Colon (tissue), 2 donors: ENCODE measurements around the gene CENPC.
"Not testable (repeated sequence)": the region's sequence is repeated elsewhere in the genome, so short reads cannot be mapped to it uniquely, and the experiment has no call there.

ENCODE experiments used
- FAIRE-seq: peaks from 2 replicates; lab custom pipeline; 2012; peaks lifted over from hg19 to GRCh38; lab: Jason Lieb, UNC
- donor health status: control.
- donor health status: control.

CENPC gene

DNA sequence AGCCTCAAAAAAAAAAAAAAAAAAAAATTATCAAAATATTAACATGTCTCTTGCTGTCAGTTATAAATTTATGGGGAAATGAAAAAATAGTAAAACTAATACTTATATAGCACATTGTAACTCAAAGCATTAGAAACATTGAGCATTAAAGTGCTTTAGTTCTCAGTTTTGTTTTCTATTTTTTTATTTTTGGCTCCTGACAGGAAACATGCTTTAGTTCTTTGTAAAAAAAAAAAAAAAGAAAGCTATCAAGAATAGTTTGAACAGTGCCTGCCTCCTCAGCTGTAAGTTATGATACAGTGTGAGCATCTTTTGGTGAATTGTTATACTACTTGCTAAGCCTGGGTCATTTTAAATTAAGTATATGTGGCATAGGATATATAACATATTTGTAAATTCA lies 5.1 kb upstream of the CENPC start:
- peak; percentile 24 for FAIRE-seq

DNA sequence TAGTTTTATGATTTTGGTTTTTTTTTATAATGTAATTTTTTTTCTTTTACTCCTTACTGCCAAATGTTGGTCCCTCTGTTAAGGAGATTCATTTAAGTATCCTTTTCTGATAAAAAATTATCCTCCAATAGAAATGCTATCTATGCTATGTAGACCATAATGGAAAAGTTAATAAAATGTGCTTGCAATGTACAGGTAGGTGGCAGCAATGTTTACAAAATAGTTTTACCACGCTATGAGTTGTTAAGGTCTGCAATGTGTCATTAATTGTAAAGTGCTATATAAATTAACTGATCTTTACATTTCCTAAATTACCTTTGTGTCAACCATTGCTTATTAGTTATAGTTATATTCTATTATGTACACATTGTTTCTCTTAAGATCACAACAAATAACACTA lies 3.8 kb upstream of the CENPC start:
- no peak for FAIRE-seq

DNA sequence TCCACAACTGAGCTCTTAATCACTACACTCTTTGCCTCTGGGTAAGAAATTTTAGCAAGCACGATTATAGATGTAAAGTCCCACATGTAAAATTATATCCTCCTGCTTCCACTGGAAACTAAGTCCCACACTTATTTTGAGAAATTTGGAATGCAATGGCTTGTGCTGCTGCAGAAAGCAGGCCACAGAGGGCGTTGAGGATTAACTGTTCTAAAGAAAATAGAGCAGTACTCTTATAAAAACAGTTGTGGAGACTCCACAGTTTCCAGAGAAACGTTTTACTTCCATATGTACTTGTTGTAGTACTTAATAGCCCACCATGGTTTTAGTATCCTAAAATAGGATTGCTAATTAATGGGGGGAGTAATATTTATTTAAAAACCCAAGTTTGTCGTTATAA lies 1.7 kb upstream of the CENPC start:
- FAIRE-seq, result no peak

DNA sequence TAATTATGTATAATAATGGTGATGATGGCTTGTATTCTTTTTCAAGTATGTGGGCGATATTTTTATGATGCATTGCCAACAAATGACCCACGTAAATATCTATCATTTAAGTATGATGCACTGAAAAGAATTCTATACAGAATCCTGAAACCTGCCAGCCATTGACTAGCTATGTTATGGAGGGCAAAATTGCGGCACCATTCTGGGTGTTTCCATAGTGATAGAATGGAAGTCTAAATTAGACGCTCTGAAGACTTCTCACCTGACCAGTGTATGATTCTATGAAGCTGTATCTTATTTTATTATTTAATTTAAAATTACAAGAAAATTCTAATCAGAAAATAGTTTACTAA lies 677 bp upstream of the CENPC start:
- no peak for FAIRE-seq

DNA sequence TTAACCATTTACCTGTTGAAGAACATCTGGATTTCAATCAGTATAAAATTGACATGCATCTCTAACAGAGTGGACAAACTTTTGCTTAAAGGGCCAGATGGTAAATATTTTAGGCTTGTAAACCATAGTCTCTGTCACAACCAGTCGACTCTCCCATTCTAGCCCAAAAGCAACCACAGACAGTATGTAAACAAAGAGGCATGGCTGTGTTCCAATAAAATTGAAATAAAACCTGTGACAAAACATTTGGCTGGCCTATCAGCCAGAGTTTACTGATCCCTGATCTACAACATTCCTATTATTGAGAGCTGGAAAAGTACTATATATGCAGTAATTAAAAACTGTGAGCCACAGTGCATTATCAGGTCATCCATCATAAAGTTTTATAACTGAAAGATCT lies 3.2 kb downstream of the CENPC start:
- no peak for FAIRE-seq

DNA sequence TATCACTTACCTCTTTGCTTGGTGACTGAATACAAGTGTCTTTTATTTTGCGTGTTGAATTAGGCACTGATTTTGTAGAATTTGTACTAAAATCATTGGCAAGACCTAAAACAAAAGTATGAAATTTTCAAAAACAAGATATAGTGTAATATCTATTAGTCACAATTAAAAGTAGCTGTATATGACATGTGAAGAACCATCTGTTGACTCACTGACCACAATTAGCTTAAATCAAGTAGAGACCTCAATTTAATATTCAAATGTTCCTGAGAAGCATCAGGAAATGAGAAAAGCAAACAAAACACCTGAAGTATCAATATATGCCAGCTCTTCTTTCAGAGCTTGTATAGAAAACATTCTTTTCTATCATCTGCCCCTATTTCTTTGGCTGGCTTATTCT lies 5.5 kb downstream of the CENPC start:
- peak; percentile 18 for FAIRE-seq

DNA sequence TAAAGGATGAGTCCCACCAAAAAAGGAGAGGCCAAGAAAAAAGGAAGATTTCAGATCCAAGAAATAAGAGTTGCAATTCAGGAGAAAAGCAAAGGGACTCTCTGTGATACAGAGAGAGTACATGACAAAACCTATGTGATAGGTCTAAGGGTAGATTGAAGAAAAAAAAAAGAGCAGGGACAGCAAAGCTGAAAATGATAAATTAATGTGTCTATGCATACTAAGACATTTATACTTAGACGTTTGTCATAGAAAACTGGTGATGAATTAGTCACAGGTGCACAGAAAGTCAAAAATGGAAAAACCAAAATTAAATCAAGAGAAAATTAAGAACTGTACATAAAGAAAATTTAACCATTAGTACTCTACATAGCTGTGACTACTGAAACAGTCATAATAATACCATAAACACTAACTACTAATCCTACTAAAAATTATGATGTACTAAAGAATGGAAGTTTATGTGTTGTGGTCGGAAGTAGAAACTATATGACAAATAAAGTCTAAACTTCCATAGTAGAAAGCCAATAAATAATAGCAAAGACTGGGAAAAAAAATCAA lies 9.9 kb downstream of the CENPC start:
- peak; percentile 14 for FAIRE-seq

DNA sequence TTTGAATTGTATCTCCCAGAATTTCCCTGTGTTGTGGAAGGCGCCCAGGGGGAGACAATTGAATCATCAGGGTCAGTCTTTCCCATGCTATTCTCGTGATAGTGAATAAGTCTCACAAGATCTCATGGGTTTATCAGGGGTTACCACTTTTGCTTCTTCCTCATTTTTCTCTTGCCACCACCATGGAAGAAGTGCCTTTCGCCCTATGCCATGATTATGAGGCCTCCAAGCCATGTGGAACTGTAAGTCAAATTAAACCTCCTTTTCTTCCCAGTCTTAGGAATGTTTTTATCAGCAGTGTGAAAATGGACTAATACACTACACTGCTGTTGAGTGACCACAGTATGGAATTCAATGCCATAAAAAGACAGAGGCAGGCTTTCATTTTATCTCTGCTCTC lies 12.2 kb downstream of the CENPC start:
- no peak for FAIRE-seq

DNA sequence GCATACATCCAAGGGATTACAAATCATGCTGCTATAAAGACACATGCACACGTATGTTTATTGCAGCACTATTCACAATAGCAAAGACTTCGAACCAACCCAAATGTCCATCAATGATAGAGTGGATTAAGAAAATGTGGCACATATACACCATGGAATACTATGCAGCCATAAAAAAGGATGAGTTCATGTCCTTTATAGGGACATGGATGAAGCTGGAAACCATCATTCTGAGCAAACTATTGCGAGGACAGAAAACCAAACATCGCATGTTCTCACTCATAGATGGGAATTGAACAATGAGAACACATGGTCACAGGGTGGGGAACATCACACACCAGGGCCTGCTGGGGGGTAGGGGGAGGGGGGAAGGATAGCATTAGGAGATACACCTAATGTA lies 12.9 kb downstream of the CENPC start:
- FAIRE-seq, result not testable (repeated sequence)

DNA sequence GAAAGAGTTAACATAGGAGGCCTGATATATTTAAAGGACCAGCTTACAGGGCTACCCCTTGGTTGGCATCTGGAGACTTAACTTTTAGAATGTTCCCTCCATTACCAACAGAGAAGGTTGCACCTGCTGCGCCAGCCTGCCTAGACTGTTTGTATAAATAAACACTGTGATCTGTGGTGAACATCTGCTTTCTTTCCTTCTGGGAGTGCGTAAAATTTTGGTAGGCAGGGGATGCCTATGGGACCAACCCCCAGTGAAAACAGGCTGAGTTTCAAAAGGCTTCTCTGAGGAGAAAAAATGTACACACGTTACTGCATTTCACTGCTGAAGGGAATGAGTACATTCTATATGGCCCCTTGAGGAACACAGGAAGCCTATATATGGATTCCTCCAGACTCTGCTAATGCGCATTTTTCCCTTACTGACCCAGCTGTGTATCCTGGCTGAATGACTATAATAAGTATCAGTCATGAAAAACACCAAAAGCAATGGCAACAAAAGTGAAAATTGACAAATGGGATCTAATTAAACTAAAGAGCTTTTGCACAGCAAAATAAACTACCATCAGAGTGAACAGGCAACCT lies 13.8 kb downstream of the CENPC start:
- FAIRE-seq, result no peak

DNA sequence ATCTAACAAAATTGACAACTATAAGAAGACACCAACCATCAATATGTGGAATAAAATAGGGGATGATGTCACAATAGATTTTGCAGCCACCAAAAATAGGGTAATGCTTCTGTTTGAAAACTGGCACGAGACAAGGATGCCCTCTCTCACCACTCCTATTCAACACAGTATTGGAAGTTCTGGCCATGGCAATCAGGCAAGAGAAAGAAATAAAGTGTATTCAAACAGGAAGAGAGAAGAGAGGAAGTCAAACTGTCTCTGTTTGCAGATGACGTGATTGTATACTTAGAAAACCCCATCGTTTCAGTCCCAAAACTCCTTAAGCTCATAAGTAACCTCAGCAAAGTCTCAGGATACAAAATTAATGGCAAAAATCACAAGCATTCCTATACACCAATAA lies 21.2 kb downstream of the CENPC start:
- not testable (repeated sequence) for FAIRE-seq

DNA sequence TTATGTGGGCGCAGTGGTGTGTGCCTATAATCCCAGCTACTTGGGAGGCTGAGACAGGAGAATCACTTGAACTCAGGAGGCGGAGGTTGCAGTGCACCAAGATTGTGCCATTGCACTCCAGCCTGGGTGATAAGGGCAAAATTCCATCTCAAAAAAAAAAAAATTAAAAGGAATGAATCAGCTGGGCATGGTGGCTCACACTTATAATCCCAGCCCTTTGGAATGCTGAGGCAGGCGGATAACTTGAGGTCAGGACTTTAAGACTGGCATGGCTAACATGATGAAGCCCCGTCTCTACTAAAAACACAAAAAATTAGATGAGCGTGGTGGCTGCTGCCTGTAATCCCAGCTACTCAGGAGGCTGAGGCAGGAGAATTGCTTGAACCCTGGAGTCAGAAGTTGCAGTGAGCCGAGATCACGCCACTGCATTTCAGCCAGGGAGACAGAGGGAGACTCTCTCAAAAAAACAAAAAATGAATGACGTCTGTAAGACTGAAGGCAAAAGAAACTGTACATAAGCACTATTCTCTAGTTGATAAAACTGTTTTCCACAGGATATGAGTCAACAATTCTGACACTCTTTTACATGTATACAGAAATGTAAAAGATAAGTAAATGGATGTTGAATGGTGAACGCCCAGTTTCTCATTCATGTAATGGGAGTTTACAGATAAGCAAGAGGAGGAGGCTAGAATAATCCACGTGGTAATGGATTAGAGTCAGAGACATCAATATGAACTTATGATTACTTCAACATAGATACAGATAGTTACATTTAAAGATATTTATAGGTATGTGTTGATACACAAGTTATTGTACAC lies 22.2 kb downstream of the CENPC start:
- FAIRE-seq, result no peak

DNA sequence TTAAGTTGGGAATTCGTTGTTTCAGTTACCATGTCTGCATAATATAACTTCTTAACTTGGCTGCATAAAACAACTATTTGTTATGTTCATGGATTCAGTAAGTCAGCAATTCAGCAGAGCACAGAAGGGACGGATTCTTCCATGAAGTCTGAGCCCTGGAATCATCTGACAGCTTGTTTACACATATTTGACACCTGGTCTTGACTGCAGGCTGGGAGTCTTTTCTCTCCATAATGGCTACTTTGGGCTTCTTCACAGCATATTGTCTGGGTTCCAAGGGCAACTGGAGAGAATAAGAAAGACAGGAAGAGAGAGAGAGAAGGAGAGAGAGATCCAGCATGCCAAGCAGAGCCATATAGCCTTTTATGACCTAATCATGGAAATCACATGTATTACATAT lies 23.1 kb downstream of the CENPC start:
- no peak for FAIRE-seq

DNA sequence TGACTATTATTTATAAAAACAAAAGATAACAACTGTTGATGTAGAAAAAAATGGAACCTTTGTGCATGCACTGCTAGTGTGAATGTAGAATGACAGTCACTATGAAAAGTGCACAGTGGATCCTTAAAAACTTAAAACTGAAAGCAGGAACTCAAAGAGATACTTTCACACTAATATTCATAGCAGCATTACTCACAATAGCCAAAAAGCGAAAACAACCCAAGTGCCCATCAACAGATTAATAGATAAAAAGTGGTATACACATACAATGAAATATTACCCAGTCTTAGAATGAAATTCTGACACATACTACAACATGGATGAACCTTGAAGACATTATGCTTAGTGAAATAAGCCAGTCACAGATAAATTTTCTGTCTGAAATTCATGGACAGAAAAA lies 23.8 kb downstream of the CENPC start:
- no peak for FAIRE-seq

DNA sequence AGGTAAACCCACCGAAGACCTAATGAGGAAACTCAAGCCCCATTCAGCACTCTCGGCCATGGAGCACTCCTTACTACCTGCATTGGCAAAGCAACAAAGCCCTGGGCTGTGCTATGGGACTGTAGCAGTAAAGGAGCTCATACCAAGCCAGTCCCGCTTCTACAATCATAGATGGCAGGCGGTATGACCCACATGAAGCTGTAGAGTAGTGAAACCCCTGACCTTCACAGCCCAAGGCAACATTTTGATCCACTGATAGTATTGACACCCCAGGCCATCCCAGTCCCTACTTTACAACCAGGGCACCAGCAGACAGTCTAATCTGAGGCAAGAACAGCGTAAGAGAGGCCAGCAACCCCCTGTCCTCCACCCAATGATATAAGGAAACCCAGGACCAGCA lies 25.2 kb downstream of the CENPC start:
- FAIRE-seq, result no peak

DNA sequence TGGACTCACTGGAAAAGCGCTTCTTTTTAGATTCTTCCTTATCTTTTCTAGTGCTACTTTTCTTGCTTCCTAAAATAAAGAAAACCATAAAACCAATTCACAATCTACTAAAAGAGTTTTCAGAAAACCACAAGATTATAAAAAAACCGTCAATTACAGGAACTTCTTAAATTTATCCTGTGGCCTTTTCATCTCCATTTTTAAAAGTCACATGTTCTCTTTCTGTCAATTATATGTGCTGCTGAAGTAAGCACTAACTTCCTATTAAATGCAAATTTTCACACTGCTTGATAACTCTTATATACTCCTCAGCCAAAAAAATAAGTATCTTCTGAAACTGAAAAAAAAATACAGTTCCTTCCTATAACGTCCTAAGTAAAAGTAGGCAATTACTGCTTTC lies 32.8 kb downstream of the CENPC start:
- no peak for FAIRE-seq

DNA sequence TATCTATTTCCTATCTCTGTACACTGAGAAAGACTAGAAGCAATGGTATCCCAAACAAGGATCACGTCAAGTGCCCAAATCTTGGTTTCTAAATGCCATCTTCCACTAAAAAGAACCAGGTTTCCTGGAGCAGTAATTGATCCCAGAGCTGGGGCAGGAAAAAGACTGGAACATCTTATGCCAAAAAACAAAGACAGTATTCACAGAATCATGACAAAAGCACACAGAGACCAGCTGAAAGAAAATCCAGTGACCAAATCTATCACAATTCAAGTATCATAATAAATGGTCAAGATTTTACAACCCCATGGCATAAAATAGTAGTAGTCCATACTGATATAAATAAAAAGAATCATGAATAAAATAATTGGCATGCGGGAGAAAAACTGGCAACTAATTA lies 44.9 kb downstream of the CENPC start:
- no peak for FAIRE-seq

DNA sequence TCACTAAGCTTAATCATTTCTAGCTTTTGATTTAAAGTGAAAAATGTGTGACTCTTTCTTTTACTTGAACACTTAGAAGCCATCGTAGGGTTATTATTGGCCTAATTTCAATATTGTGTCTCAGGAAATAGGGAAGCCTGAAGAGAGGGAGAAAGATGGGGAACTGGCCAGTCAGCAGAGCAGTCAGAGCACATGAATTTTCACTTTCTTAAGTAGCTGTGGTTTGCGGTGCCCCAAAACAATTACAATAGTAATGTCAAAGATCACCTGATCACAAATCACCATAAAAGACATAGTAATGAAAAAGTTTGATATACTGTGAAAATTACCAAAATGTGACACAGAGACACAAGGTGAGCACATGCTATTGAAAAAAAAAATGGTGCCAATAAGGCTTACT lies 45.5 kb downstream of the CENPC start:
- FAIRE-seq, result no peak

DNA sequence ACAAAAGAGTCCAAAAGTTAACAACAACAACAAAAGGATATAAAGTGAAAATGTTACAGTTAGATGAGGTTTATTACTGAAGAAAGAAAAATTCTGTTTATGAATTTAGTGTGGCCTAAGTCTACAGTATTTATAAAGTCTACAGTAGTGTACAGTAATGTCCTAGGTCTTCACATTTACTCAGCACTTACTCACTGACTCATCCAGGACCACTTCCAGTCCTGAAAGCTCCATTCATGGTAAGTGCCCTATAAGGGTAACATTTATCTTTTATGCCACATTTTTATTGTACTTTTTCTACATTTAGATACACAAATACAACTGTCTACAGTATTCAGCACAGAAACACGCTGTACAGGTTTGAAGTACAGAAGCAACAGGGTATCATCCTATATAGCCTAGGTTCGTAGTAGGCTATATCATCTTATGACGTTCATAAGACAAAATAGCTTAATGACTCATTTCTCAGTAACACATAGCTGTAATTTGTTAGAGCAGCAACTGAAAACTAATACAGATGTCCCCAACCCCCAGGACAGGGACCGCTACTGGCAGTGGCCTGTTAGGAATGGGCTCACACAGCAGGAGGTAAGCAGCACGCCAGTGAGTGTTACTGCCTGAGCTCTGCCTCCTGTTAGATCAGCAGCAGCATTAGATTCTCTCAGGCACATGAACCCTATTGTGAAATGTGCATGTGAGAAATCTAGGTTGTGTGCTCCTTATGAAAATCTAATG lies 61.3 kb downstream of the CENPC start:
- no peak for FAIRE-seq

DNA sequence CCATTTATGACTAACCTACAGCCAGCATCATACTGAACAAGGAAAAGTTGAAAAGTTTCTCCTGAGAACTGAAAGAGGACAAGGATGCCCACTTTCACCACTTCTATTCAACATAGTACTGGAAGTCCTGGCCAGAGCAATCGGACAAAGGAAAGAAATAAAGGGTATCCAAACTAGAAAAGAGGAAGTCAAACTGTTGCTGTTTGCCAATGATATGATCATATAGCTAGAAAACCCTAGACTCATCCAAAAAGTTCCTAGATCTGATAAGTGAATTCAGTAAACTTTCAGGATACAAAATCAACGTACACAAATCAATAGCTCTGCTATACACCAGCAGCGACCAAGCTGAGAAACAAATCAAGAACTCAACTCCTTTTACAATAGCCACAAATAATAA lies 64.5 kb downstream of the CENPC start:
- FAIRE-seq, result no peak

DNA sequence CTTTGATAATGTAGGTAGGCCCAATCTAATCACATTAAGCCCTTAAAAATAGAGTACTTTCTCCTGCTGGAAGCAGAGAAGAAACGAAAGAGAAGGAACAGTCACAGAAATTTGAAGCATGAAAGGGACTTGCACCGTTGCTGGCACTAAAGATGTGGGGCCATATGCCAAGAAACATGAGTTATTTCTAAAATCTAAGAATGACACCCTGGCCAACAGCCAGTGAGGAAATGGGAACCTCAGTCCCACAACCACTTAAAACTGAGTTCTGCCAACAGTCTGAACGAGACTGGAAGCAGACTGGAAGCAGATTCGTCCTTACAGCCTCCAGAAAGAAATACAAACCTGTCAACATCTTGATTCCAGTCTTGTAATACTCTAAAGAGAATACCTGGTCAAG lies 70.1 kb downstream of the CENPC start:
- no peak for FAIRE-seq

DNA sequence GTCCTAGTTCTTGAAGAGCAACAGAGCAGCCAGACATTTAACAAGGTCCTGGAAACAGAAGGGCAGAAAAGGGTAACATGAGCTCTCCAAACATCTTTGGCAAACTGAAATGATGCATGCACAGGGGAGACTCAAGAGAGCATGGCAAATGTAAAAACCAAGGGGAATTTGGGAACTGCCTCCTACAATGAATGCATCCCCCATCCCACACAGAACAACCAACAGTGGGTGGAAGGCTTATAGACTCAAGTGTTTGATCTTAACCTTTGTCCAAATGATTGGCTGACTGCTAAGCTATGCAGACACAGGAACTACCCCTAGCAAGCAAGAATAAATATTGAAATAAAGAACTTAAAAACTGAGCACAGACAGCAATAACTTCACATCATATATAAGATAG lies 74.4 kb downstream of the CENPC start:
- no peak for FAIRE-seq

DNA sequence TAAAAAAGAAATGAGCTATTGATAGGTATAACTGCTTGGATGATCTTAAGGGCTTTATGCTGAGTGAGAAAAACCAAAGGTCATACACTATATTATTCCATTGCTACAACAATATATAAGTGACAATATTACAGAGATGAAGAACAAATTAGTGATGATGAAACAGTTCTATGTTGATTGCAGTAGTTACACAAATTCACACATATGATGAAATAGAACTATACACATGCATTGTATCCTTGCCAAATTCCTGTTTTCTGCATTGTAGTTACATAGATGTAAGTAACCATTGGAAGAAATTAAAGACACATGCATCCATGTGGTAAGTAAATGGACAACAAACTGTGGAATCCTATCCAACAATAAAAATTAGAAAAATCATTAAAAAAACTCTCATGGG lies 76.5 kb downstream of the CENPC start:
- no peak for FAIRE-seq
